ENCODE measurements around the gene C1QC.
"Not testable (repeated sequence)": the region's sequence is repeated elsewhere in the genome, so short reads cannot be mapped to it uniquely, and the experiment has no call there.

The C1QC gene

GRCh38 chr1:22651941-22652856 is 8.8 kb downstream of the C1QC start:
- DNase-seq (ENCODE audit: low read depth) = no peak

GRCh38 chr1:22652881-22653316 is 9.5 kb downstream of the C1QC start, which contains the start of gene C1QB:
C1QB (plus strand) TSS chr1:22653236; CDS start chr1:22659463, 6,227 bp downstream.
- no peak for DNase-seq (ENCODE audit: low read depth)

- no peak for DNase-seq (ENCODE audit: low read depth)
Observed at GRCh38 chr1:22654692-22655091, 11.3 kb downstream of the C1QC start.

- no peak for DNase-seq (ENCODE audit: low read depth)
Observed at GRCh38 chr1:22658385-22659163, 15.1 kb downstream of the C1QC start.

- DNase-seq (ENCODE audit: low read depth) = no peak
Observed at GRCh38 chr1:22660716-22661241, 17.3 kb downstream of the C1QC start.

GRCh38 chr1:22661880-22662279 is 18.4 kb downstream of the C1QC start:
- DNase-seq (ENCODE audit: low read depth) = no peak

GRCh38 chr1:22662318-22662717 is 18.9 kb downstream of the C1QC start:
- no peak for DNase-seq (ENCODE audit: low read depth)

GRCh38 chr1:22662986-22663408 is 19.6 kb downstream of the C1QC start:
- no peak for DNase-seq (ENCODE audit: low read depth)

GRCh38 chr1:22665752-22666151 is 22.3 kb downstream of the C1QC start:
- DNase-seq (ENCODE audit: low read depth) = no peak

GRCh38 chr1:22666412-22666811 is 23.0 kb downstream of the C1QC start:
- DNase-seq (ENCODE audit: low read depth) = no peak

GRCh38 chr1:22668840-22669239 is 25.4 kb downstream of the C1QC start:
- not testable (repeated sequence) for DNase-seq (ENCODE audit: low read depth)

- DNase-seq (ENCODE audit: low read depth) = no peak
Observed at GRCh38 chr1:22670352-22670975, 27.0 kb downstream of the C1QC start.

GRCh38 chr1:22671999-22672398 is 28.6 kb downstream of the C1QC start:
- no peak for DNase-seq (ENCODE audit: low read depth)

GRCh38 chr1:22673486-22674409 is 30.3 kb downstream of the C1QC start:
- DNase-seq (ENCODE audit: low read depth) = peak; percentile 18

GRCh38 chr1:22674410-22674749 is 30.9 kb downstream of the C1QC start:
- no peak for DNase-seq (ENCODE audit: low read depth)

- not testable (repeated sequence) for DNase-seq (ENCODE audit: low read depth)
Observed at GRCh38 chr1:22676151-22676550, 32.7 kb downstream of the C1QC start.

GRCh38 chr1:22676916-22677583 is 33.6 kb downstream of the C1QC start:
- DNase-seq (ENCODE audit: low read depth) = no peak

- no peak for DNase-seq (ENCODE audit: low read depth)
Observed at GRCh38 chr1:22677931-22678896, 34.8 kb downstream of the C1QC start.

GRCh38 chr1:22680726-22681125 is 37.3 kb downstream of the C1QC start:
- DNase-seq (ENCODE audit: low read depth) = no peak
